ENCODE results near the gene FGFR2.

FGFR2 gene

DNA sequence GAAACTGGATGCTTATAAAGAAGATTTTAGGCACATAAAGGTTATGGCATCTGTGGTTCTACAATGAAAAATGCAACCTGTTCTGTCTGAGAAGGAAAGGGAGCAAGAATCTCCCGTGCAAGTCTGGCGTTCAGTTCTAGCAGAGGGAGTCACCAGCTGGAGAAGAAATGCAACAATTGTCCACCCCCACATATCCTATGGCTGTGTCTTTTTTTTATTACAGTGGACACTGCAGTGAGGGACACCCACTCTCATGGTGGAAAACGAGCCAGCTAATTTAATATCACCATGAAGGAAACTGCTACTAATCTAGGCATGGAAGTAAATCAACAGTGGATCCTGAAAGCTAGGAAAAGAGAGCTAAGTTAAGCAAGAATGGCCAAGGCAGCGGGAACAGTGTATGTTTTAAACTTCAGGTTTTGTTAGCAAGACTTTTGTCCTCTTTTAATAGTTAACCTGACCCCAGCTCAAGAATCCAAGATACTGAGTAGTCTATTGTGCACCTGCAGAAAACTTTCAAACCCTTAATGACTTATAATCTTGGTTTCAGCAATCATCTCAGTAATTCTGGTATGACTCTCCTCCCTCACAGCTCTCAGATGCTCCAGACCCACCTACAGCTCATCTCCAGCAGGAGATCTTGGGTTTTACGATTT lies 149.3 kb downstream of the FGFR2 start:
- DNase-seq, result no peak

DNA sequence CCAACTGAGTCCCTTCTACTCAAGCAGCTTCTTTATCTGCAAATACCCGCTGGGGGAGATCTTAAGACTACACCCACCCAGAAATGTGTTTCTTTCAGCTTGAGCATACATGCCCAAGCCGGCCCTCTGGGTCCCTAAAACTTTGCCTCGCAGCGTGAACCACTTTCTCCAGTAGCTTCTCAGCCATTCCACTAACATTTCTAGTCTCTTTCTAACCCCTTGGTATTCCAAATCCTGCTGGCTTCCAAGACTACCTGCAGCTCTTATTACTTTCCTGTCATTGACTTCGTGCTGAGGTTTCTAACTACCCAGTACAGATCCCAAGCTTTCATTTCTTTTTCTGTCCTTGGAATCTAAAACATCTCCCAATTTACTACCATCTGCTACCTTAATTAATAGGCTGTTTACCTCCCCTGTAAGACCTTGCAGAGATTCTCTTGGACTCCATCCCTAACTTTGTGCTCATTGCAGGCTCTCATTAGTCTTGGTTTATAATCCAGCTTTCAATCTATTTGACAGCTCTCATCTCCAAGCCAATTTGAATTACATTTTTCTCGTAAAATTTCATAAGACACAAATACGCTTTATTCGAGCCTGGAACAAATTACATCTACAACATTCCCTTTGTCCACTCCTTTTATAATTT lies 153.6 kb downstream of the FGFR2 start:
- DNase-seq, result no peak

DNA sequence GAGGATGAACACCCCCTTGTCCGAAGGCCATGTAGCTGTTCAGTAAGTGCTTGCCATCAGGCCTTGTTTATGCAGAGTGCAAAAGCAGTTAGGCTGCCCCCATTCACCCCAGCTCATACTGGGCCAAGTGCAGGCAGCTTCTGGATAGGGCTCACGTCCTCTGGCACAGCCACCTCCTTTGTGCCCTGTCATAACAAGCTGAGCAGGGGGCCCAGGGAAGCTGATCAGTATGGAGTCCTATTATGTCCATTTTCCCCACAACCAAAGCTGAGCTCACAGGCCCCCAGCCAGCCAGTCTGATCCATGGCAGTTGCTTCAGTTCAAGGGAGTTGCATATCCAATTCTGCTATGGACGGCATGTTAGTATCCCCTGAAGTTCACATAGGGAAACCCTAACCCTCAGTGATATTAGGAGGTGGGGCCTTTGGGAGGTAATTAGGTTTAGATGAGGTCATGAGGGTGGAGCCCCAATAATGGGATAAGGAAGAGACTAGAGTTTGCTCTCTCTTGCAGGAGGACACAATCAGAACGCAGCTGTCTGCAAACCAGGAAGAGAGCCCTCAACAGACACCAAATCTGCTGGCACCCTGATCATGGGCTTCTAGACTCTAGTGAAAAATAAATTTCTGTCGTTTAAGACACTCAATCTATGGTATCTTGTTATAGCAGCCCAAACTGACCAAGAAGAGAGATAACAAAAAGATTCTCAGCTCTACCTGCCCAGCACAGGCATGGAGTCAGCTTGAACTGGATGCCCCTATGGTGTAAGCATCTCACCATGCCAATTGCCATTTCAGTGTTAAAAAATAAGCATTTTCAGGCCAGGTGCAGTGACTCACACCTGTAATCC lies 155.9 kb downstream of the FGFR2 start:
- DNase-seq, result no peak

DNA sequence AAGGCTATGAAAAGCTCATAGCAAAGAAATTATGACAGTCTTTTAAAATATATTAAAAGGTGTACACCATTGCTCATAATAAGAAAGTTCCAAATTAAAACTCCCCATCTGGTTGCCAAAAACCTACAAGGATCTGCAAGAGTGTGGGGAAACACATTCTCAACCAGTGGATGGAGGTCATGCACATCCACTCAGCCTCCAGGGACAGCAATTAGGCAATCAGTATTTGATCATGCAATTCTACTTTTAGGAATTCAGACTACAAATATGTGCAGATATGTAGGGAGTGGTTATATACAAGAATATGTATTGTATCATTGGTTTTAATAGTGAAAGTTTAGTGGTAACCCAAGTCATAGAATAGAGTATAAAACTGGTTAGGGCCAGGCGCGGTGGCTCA lies 157.8 kb downstream of the FGFR2 start:
- DNase-seq, result no peak

DNA sequence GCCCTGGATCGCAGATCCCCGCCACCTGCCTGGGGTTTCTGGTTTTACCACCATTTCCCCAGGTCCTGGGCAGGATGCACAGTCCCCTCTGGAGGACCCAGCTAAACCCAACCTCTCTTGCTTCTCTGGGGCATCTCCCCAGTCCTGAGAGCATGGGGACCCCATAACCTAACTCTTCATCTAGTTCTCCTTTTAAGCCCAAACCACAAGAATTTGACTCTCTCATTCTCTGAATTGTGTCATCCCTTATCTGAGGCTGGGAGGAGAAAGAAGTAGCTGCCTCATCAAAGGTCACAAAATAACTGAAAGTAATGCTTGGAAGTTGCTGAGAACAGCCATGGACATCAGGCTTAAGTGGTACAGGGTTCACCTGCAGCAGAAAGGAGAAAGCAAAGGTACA lies 159.9 kb downstream of the FGFR2 start:
- DNase-seq, result no peak

DNA sequence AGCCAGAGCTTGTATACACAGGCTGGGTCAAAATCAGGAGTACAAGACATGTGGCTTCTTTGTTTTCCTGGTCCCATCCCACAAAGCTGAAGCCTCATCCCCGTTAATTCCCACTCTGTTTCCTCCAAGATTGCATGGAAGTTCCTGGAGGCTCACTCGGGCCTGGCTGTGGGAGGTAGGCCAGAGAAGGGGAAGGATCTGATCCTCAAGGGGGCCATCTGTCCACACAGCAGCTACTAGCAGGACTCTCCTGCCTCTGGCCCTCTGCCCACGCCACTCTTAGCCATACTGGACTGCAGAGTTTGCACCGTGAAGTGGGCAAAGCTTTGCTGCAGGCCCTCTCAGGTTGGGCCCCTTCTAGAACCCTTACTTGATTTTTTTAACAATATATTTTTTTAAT lies 160.6 kb downstream of the FGFR2 start:
- DNase-seq, result no peak

DNA sequence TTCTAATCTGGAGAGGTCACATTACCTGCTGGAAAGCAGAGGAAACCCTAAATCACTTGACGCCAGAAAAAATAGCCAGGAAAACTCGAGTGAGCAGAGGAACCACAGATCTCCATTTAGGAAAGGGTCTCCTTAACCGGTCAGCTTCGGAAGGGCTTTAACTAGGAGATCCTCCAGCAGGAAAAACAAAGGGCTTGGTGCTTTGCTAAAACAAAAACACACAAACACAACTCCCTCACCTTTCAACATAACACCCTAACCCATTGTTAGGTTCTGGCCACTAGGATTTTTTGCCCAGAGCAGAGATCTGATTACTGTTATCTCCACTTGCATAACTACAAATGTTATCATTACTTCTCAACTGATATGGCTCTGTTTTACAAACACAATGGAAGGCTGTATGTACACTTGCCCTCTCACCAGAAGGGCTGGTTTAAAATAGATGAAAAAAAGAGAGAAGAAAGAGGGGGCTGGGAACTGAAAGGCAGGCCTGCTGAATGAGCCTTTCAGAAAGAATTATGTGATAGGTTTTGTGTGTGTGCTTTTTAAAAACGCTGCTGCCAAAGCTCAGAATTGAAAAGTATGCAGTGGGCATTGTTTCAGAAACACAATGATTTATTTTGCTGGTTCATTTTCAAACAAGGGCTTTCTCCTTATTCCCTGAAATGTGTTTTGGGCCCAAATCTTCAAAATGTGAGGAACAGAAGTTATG lies 161.5 kb downstream of the FGFR2 start:
- peak; percentile 11 for DNase-seq

DNA sequence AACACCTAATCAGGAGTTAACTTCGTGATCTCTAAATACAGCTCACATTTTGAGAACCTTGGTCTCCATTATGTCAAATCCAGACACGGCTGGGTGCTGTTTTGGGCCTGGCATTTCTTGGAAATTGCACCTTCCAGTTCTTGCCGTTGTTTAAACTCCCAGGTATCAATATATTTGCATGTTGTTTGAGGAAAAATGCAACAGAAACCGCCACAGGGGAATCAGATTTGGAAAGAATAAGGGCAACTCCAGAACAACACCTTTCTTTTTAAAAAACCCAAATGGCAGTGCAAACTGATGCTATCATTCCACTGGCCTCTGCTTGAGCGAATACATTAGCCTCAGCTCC lies 162.0 kb downstream of the FGFR2 start:
- no peak for DNase-seq

DNA sequence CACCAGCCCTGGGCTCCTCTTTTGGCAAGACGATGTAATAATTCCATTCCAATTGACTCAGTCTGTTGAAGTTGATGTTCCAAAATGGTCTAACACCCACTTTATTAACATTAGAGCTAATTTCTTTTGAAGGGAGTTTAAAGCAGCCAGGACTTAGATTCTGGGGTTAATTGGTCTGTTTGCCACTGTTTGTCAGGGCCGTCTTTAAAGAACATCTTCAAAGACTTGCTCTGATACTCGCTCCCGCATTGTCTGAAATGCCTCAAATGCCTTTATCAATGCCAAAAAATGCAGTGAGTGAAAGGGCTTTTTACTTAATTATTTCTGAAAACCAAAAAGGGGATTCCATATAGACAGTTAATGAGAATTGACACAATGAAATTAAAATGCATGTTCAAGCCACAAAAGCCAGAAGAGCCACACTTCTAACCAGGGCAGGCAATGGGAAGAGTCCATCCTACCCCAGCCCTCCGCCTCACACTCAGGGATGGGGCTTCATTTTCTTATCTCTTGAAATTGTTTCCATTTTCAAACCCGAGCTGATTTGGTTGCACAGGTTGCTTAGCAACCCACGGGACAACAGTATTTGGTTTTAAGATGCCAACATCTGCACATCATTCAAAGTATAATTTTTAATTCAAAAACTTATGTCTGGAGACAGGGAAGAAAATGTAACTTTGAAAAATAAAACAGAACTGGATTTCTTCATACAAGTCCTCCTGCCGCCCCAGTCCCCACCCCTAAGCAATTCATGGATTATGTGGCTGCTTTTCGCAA lies 163.0 kb downstream of the FGFR2 start:
- DNase-seq, result no peak

DNA sequence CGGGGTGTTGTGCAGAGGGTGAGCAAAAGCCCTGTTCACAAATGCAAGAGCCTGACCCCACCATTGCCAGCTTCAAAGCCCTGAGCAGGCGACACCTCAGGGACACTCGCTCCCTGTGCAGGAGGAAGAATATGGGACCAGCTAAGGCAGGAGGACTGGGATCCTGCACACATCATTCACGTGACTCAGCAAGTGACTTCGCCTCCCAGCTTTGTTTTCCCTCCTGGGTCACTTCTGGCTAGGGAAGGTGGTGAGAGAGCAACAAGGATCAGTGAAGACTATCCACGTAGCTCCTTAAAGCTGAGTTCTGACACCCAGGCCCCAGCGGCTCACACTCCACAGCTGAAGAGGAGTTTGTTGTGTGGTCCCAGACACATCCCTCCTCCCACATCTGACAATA lies 164.3 kb downstream of the FGFR2 start:
- DNase-seq, result no peak

DNA sequence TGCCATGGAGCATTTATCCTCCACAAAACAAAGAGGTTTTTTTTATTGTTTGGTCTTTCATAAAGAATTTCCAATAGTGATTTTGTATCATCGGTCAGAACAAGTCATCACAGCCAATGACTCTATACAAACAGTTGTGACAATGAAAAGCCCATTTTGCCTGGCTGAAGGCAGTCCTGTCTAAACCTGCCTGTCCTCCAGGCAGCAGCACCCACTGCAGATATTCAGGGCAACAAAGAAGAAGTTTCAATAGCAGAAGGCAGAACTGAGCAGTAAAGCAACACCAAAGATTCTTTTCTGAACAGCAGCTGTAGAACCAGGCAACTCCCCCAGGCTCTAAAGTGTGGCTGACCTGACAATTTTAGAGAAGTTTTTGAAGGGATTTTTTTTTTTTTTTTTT lies 169.4 kb downstream of the FGFR2 start:
- no peak for DNase-seq

Data from fibroblast of skin of abdomen (primary cell).